Effector memory CD4-positive, alpha-beta T cell (primary cell): ENCODE measurements around the gene CCS.

Source experiments
- DNase-seq, 3 donors: peaks; one replicate each; pipeline ENCODE4 v3.0.0-alpha.2; 2020
- H3K27ac ChIP-seq: 2 replicates; pipeline ENCODE4 v1.7.0; 2013; ENCODE audit warnings: mild to moderate bottlenecking, low read length, moderate library complexity; ENCODE audit not compliant: insufficient read depth, poor library complexity, severe bottlenecking
- H3K27me3 ChIP-seq: replicated peaks from 2 replicates; pipeline ENCODE4 v1.7.0; 2013; ENCODE audit warnings: mild to moderate bottlenecking, low read length; ENCODE audit not compliant: insufficient read depth, control insufficient read depth, poor library complexity, severe bottlenecking
- H3K36me3 ChIP-seq: 2 replicates; pipeline ENCODE4 v1.7.0; 2013; ENCODE audit warnings: mild to moderate bottlenecking, low read length, moderate library complexity; ENCODE audit not compliant: control insufficient read depth, insufficient read depth
- H3K4me1 ChIP-seq: 2 replicates; pipeline ENCODE4 v1.7.0; 2013; ENCODE audit warnings: low read length, mild to moderate bottlenecking; ENCODE audit not compliant: control insufficient read depth, insufficient read depth, poor library complexity, severe bottlenecking
- H3K4me3 ChIP-seq: 2 replicates; pipeline ENCODE4 v1.7.0; 2013; ENCODE audit warnings: low read length, low read depth, mild to moderate bottlenecking; ENCODE audit not compliant: insufficient read depth, poor library complexity, severe bottlenecking
- H3K9me3 ChIP-seq: 2 replicates; pipeline ENCODE4 v1.7.0; 2013; ENCODE audit warnings: mild to moderate bottlenecking, low read length, moderate library complexity; ENCODE audit not compliant: control insufficient read depth

Gene CCS

DNA sequence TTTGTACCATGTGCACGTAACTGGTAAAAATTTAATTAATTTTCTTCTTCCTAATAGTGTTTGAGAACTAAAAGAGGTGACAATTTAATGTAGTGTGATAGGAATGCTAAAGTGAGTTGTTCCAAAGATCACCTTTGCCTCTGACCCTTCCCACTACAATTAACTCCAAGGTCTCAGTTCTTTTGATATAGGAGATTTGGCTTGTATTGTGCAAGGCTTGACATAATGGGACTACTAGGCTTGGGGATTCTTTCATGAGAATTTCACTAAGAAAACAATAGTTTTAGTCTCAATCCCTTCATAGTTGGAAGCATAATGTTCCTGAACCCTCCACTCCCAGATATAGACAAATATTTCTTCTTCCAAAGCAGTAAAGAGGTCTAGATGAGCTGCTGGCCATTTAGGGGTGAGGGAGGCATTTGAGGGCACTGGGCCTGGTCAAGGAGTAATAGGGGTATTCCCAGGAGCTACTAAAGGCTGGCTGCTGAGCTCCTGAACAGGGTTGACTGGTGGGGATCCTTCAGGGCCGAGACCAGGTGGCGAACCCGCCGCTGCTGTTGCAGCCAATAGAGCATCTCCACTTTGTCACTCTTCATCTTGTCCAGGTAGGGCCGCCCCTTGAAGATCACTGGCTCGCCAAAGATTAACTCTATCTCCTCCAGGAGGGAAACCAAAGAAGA is 2.8 kb upstream of the CCS start:
- Histone ChIP-seq H3K4me1 (peaks cover 11% of the 10 kb centered on the region), H3K4me3 (no peak overlapping the region), H3K9me3 (no peaks in the 10 kb centered on the region), H3K36me3 (no peaks in the 10 kb centered on the region), H3K27ac (no peak overlapping the region), H3K27me3 (no peaks in the 10 kb centered on the region)
- DNase-seq, result no peak

DNA sequence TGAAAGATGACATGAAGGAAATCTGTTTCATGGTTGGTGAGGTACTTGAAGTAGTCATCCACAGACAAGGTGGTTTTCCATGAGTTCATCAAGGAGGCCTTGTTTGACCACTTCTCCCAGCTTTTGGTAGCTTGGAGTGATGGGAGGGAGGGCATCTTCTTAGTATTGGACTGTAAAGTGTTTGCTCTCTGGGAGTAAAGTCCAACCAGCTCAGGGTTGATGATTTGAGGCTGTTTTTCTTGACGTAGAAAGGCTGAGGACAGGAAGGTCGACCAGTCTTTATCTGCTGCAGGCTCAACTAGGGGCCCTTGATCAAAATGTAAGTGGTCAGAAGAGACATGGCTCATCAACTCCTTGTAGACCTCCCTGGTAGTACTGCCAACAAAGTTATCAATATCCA is 1.8 kb upstream of the CCS start:
- H3K4me1 ChIP-seq, result peaks cover 11% of the 10 kb centered on the region
- no peak for DNase-seq
- no peak overlapping the region for H3K27ac ChIP-seq
- H3K36me3 ChIP-seq, result no peaks in the 10 kb centered on the region
- H3K4me3 ChIP-seq, result no peak overlapping the region
- H3K9me3 ChIP-seq, result no peaks in the 10 kb centered on the region
- no peaks in the 10 kb centered on the region for H3K27me3 ChIP-seq

GRCh38 chr11:66593303-66593635 is 284 bp downstream of the CCS start:
- Histone ChIP-seq H3K9me3 (no peaks in the 10 kb centered on the region), H3K27ac (peak overlapping the region; percentile 81), H3K27me3 (no peaks in the 10 kb centered on the region), H3K36me3 (no peaks in the 10 kb centered on the region), H3K4me3 (peak overlapping the region; percentile 65), H3K4me1 (peaks cover 11% of the 10 kb centered on the region)
- no peak for DNase-seq

- DNase-seq, result no peak
- peak overlapping the region; percentile 65 for H3K4me3 ChIP-seq
- H3K27ac ChIP-seq, result no peak overlapping the region
These were observed 665 bp downstream of the CCS start for GRCh38 chr11:66593650-66594049.

DNA sequence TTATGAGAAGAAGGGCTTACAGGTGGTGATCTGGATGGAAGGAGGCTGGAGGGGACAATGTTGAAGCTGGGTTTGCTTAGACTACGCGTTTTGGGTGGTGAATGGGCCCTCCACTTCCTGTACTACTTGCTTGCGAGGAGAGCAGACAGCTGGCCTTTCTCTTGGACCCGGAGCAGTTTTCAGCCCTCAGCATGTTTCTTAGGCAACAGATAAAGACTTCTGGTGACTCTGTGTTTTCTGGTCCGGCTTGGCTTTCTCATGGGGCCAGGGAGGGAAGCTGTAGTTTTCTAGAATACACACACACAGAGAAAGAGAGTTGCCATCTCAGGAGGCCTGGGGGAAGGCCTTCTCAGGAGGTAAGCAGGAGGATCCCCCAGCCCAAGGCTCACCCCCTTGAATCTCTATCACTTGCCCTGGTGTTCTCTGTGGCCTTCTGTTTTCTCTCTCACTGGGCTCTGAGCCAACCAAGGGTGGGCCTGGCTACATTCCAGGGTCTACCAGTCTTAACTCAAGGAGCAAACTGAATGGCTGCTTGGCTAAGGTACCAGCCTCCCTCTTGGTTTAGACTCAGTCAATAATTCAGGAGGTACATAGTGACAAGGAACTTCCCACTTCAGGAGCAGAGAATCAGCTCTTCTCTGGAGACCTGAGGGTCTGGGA is 2.4 kb downstream of the CCS start:
- H3K4me1 ChIP-seq, result peaks cover 11% of the 10 kb centered on the region
- no peak overlapping the region for H3K4me3 ChIP-seq
- no peaks in the 10 kb centered on the region for H3K27me3 ChIP-seq
- no peak for DNase-seq
- no peaks in the 10 kb centered on the region for H3K9me3 ChIP-seq
- peaks cover 13% of the 10 kb centered on the region for H3K36me3 ChIP-seq
- no peak overlapping the region for H3K27ac ChIP-seq

More at GRCh38 chr11:66593650-66594049, 665 bp downstream of the CCS start:
- no peaks in the 10 kb centered on the region for H3K36me3 ChIP-seq
- peaks cover 11% of the 10 kb centered on the region for H3K4me1 ChIP-seq
- H3K27me3 ChIP-seq, result no peaks in the 10 kb centered on the region
- no peaks in the 10 kb centered on the region for H3K9me3 ChIP-seq

- H3K27ac ChIP-seq, result no peak overlapping the region
- no peak overlapping the region for H3K4me3 ChIP-seq
- H3K9me3 ChIP-seq, result no peaks in the 10 kb centered on the region
- peaks cover 16% of the 10 kb centered on the region for H3K36me3 ChIP-seq
- no peaks in the 10 kb centered on the region for H3K4me1 ChIP-seq
- no peaks in the 10 kb centered on the region for H3K27me3 ChIP-seq
- no peak for DNase-seq
These were observed 6.0 kb downstream of the CCS start for GRCh38 chr11:66598993-66599392.

DNA sequence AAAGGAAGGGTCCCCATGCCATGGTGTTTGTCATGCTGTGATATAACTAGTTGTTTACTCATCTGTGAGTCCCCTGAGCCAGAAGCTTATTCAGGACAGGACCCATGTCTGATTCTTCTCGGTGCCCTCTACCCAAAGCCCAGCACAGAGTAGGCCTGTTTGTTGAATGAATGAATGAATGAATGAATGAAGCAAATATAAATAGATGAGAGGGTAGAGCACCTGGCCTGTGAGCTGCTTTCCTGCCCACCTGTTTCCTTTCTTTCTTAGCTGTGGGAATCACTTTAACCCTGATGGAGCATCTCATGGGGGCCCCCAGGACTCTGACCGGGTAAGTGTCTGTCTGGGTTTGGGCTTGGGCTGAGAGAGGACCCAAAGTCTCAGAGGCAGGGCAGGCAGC is 7.2 kb downstream of the CCS start:
- Histone ChIP-seq H3K4me3 (no peak overlapping the region), H3K4me1 (no peaks in the 10 kb centered on the region), H3K9me3 (no peaks in the 10 kb centered on the region), H3K27me3 (no peaks in the 10 kb centered on the region), H3K27ac (no peak overlapping the region), H3K36me3 (peaks cover 16% of the 10 kb centered on the region)
- no peak for DNase-seq

DNA sequence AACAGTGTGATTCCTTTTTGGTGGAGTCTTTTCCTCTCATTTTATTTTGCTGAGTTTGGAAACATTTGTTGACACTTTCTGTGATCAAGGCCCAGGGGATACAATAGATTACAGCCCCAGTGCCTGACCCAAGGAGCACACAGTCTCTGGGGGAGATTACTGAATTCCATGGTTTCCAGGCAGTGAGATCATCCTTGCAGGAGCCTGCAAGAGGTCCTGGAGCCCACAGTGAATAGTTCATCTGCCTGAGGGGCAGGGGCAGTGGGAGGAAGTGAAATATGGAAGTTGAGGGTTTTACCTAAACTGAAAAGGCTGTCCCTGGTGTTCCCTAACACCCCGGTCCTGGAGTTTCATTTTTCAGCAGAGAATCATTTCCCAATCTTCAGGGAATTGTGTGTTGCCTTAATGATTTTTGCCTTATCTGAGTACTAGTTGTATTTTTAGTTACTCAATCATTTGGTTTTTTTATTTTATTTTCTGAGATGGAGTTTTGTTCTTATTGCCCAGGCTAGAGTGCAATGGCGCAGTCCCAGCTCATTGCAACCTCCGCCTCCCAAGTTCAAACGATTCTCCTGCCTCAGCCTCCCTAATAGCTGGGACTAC is 7.7 kb downstream of the CCS start:
- Histone ChIP-seq H3K4me3 (no peak overlapping the region), H3K36me3 (peaks cover 20% of the 10 kb centered on the region)
- no peak for DNase-seq

DNA sequence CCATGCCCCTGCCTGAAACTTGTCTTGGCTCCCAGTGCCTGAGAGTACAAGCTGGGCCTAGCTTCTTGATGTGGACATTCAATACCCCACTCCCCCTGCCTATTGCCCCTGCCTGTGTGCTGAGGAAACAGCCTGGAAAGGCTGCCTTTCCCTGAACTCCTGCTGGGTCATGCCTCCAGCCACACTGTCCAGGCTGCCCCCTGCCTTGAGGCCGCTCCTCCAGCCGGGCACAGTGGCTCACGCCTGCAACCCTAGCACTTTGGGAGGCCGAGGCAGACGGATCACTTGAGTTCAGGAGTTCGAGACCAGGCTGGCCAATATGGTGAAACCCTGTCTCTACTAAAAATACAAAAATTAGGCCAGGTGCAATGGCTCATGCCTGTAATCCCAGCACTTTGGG is 10.1 kb downstream of the CCS start:
- Histone ChIP-seq H3K27me3 (no peaks in the 10 kb centered on the region), H3K4me3 (no peak overlapping the region), H3K36me3 (peaks cover 22% of the 10 kb centered on the region), H3K9me3 (no peaks in the 10 kb centered on the region), H3K4me1 (no peaks in the 10 kb centered on the region), H3K27ac (no peak overlapping the region)
- no peak for DNase-seq

More for the DNA sequence above, 7.7 kb downstream of the CCS start:
- Histone ChIP-seq H3K27ac (no peak overlapping the region), H3K9me3 (no peaks in the 10 kb centered on the region), H3K27me3 (no peaks in the 10 kb centered on the region), H3K4me1 (no peaks in the 10 kb centered on the region)

DNA sequence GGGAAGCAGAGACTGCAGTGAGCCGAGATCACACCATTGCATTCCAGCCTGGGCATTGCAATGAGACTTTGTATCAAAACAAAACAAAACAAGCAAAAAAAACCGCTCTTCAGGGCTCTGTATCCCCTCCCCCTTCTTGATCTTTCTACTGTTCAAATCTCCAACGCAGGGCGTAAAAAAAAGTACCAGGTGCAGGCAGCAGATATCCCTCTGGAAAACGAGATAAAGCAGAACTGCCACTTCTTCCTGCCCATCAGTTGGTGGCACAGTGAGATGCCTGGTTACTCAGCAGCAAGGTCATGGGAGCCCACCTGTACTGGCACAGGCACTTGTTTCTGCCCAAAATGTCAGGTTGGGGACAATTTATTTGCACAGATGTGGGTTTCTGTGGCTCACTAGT is 11.2 kb downstream of the CCS start:
- no peaks in the 10 kb centered on the region for H3K4me1 ChIP-seq
- no peaks in the 10 kb centered on the region for H3K27me3 ChIP-seq
- no peak overlapping the region for H3K27ac ChIP-seq
- no peaks in the 10 kb centered on the region for H3K9me3 ChIP-seq
- H3K4me3 ChIP-seq, result no peak overlapping the region
- DNase-seq, result no peak
- peaks cover 19% of the 10 kb centered on the region for H3K36me3 ChIP-seq
